NCI-H1694 (cell line): ENCODE results near the gene TCP11.

Source experiments
- DNase-seq: peaks from one replicate; lab custom pipeline; 2025; lab: John Stamatoyannopoulos, UW

The TCP11 gene

GRCh38 chr6:35141007-35141655 lies at the start of gene TCP11:
TSS of gene TCP11 (minus strand) at chr6:35141339. CDS start at chr6:35140870, 469 bp downstream.
- DNase-seq, result no peak

- DNase-seq, result no peak
These were observed 49.2 kb upstream of the TCP11 start for GRCh38 chr6:35190306-35190705.

- no peak for DNase-seq
These were observed 47.7 kb upstream of the TCP11 start for GRCh38 chr6:35188886-35189285.

- DNase-seq, result no peak
These were observed 45.4 kb upstream of the TCP11 start for GRCh38 chr6:35186571-35186970.

GRCh38 chr6:35185971-35186370 lies 44.8 kb upstream of the TCP11 start:
- no peak for DNase-seq

GRCh38 chr6:35185302-35185681 lies 44.2 kb upstream of the TCP11 start:
- DNase-seq, result no peak

- DNase-seq, result no peak
These were observed 43.6 kb upstream of the TCP11 start for GRCh38 chr6:35184580-35185301.

GRCh38 chr6:35183935-35184334 lies 42.8 kb upstream of the TCP11 start:
- DNase-seq, result no peak

GRCh38 chr6:35183281-35183680 lies 42.1 kb upstream of the TCP11 start:
- no peak for DNase-seq

GRCh38 chr6:35181933-35182612 lies 40.9 kb upstream of the TCP11 start:
- DNase-seq, result no peak

- DNase-seq, result no peak
These were observed 40.3 kb upstream of the TCP11 start for GRCh38 chr6:35181308-35181932.

- no peak for DNase-seq
These were observed 38.9 kb upstream of the TCP11 start for GRCh38 chr6:35179901-35180535.

- no peak for DNase-seq
These were observed 38.0 kb upstream of the TCP11 start for GRCh38 chr6:35178932-35179832.

GRCh38 chr6:35178012-35178411 lies 36.9 kb upstream of the TCP11 start:
- no peak for DNase-seq

- no peak for DNase-seq
These were observed 36.5 kb upstream of the TCP11 start for GRCh38 chr6:35177596-35177995.

- no peak for DNase-seq
These were observed 36.0 kb upstream of the TCP11 start for GRCh38 chr6:35177157-35177556.

GRCh38 chr6:35176301-35177024 lies 35.3 kb upstream of the TCP11 start:
- no peak for DNase-seq

GRCh38 chr6:35174501-35174900 lies 33.4 kb upstream of the TCP11 start:
- no peak for DNase-seq

- no peak for DNase-seq
These were observed 32.9 kb upstream of the TCP11 start for GRCh38 chr6:35174088-35174434.

GRCh38 chr6:35173427-35174087 lies 32.4 kb upstream of the TCP11 start:
- DNase-seq, result no peak
